Germinal center (tissue), 1 donor: ENCODE measurements around the gene DCTN4.
"Not testable (repeated sequence)": the region's sequence is repeated elsewhere in the genome, so short reads cannot be mapped to it uniquely, and the experiment has no call there.

Experiments used
- DNase-seq: peaks from one replicate; pipeline ENCODE4 v3.0.0; 2012; ENCODE audit warnings: mixed read lengths, low spot score

The DCTN4 gene

GRCh38 chr5:150778517-150779396, 19.9 kb upstream of the DCTN4 start, which contains the start of gene SMIM3:
Gene SMIM3, plus strand, starts transcription at chr5:150778757. Its CDS starts 16,684 bp downstream, at chr5:150795441.
- peak; percentile 29 for DNase-seq

- DNase-seq, result no peak
These were observed 19.3 kb upstream of the DCTN4 start for GRCh38 chr5:150778088-150778516.

- no peak for DNase-seq
These were observed 18.9 kb upstream of the DCTN4 start for GRCh38 chr5:150777685-150778084.

- no peak for DNase-seq
These were observed 15.3 kb upstream of the DCTN4 start for GRCh38 chr5:150774145-150774544.

GRCh38 chr5:150771034-150771795, 12.4 kb upstream of the DCTN4 start:
- DNase-seq, result no peak

GRCh38 chr5:150766251-150766650, 7.4 kb upstream of the DCTN4 start:
- DNase-seq, result no peak

GRCh38 chr5:150765799-150766169, 7.0 kb upstream of the DCTN4 start:
- no peak for DNase-seq

- DNase-seq, result no peak
These were observed 6.4 kb upstream of the DCTN4 start for GRCh38 chr5:150765011-150765798.

- DNase-seq, result no peak
These were observed 5.7 kb upstream of the DCTN4 start for GRCh38 chr5:150764530-150764929.

- no peak for DNase-seq
These were observed 4.4 kb upstream of the DCTN4 start for GRCh38 chr5:150763023-150763769.

GRCh38 chr5:150762211-150762610, 3.4 kb upstream of the DCTN4 start:
- DNase-seq, result no peak

GRCh38 chr5:150759334-150759583, 442 bp upstream of the DCTN4 start:
- no peak for DNase-seq

GRCh38 chr5:150758203-150758530, 650 bp downstream of the DCTN4 start:
- no peak for DNase-seq

- DNase-seq, result no peak
These were observed 1.6 kb downstream of the DCTN4 start for GRCh38 chr5:150757087-150757649.

GRCh38 chr5:150753863-150754262, 5.0 kb downstream of the DCTN4 start:
- DNase-seq, result no peak

GRCh38 chr5:150753463-150753862, 5.4 kb downstream of the DCTN4 start:
- no peak for DNase-seq

- no peak for DNase-seq
These were observed 7.5 kb downstream of the DCTN4 start for GRCh38 chr5:150751096-150751891.

GRCh38 chr5:150750469-150750868, 8.3 kb downstream of the DCTN4 start:
- no peak for DNase-seq

- DNase-seq, result not testable (repeated sequence)
These were observed 15.7 kb downstream of the DCTN4 start for GRCh38 chr5:150743142-150743488.

GRCh38 chr5:150742455-150743141, 16.2 kb downstream of the DCTN4 start:
- DNase-seq, result not testable (repeated sequence)
